Uterus (tissue), 4 donors: ENCODE measurements around the gene TRIO. TPM values are rescaled to one million over a fixed set of nuclear protein-coding genes. Genes with fewer than 3 reads are reported as not detected.

Experiments
- DNase-seq, 2 donors: peaks; one replicate each; pipeline ENCODE4 v3.0.0-alpha.2; 2019 to 2020
- H3K27ac ChIP-seq, 2 donors: fragments of 200-600 bp; sonication (generic); 1 replicate in 1 of 2; 2 replicates in 1 of 2; pipeline ENCODE4 v1.5.1; 2016 to 2018
- H3K27me3 ChIP-seq, 2 donors: fragments of 200-600 bp; sonication (generic); one replicate each; pipeline ENCODE4 v1.5.1; 2018 to 2019; ENCODE audit warnings: control low read depth in 1 of 2
- H3K36me3 ChIP-seq, 2 donors: fragments of 200-600 bp; sonication (generic); one replicate each; pipeline ENCODE4 v1.5.1; 2019; ENCODE audit warnings: control low read depth in 1 of 2
- H3K4me1 ChIP-seq, 2 donors: fragments of 200-600 bp; sonication (generic); one replicate each; pipeline ENCODE4 v1.5.1; 2018 to 2019; ENCODE audit warnings: control low read depth in 1 of 2
- H3K4me3 ChIP-seq, 2 donors: fragments of 200-600 bp; sonication (generic); 1 replicate in 1 of 2; 2 replicates in 1 of 2; pipeline ENCODE4 v1.5.1; 2018 to 2019; ENCODE audit warnings: mild to moderate bottlenecking in 1 of 2
- H3K9me3 ChIP-seq, 2 donors: fragments of 200-600 bp; sonication (generic); one replicate each; pipeline ENCODE4 v1.5.1; 2019; ENCODE audit warnings: control low read depth in 1 of 2
- CTCF ChIP-seq, 4 experiments: fragments of 200-600 bp in 2 of 4; fragments of 450-650 bp in 2 of 4; sonication (generic) in 2 of 4; IDR thresholded peaks; one replicate each; pipeline ENCODE4 v1.5.1; 2016 to 2019; ENCODE audit warnings: antibody characterized with exemption in 4 of 4, mild to moderate bottlenecking in 2 of 4, moderate library complexity in 1 of 4
- POLR2A ChIP-seq, 2 donors: fragments of 450-650 bp; IDR thresholded peaks; one replicate each; pipeline ENCODE4 v1.6.1; 2016; ENCODE audit warnings: antibody characterized with exemption in 2 of 2, mild to moderate bottlenecking in 1 of 2, moderate library complexity in 1 of 2
- intact Hi-C: fragments of 100-400 bp; cut with DNase I; formaldehyde crosslinking; loops from one replicate; pipeline ENCODE4 v1.15.1; 2023; ENCODE audit warnings: low total_unique reads
- total RNA-seq, 4 donors: library from RNA; depleted of rRNA in 3 of 4; stranded (reverse); fragments of >200 nt in 3 of 4; gene quantifications; one replicate each; pipeline versions ENCODE4 v1.1.0 to v1.2.4, GENCODE V29; 2014 to 2023
- donor health status: DM: yes; HTN: yes; CAD: no.

The TRIO gene
- total RNA-seq, 4 donors from 2014 or later: 93.5 to 234 (median 207) TPM

- Histone ChIP-seq H3K4me1 (no peaks in the 10 kb centered on the region), H3K4me3 (no peak overlapping the region), H3K27ac (no peak overlapping the region), H3K27me3 (no peaks in the 10 kb centered on the region), H3K36me3 (no peaks in the 10 kb centered on the region), H3K9me3 (no peaks in the 10 kb centered on the region)
- intact Hi-C loops: no loop called here
- TF ChIP-seq CTCF (IDR thresholded peaks at IDR 0.05): no peak
- DNase-seq: no peak
Measured at GRCh38 chr5:14297697-14298096, 154.6 kb downstream of the TRIO start.

GRCh38 chr5:14298126-14298847, 155.1 kb downstream of the TRIO start:
- H3K36me3 ChIP-seq: no peaks in the 10 kb centered on the region
- H3K4me1 ChIP-seq: no peaks in the 10 kb centered on the region
- H3K27me3 ChIP-seq: no peaks in the 10 kb centered on the region
- H3K9me3 ChIP-seq: no peaks in the 10 kb centered on the region
- peak; percentile 28 to 46 for DNase-seq
- TF ChIP-seq CTCF (IDR thresholded peaks at IDR 0.05) (no peak), POLR2A (IDR thresholded peaks at IDR 0.05) (no peak)
- no peak overlapping the region for H3K27ac ChIP-seq
- intact Hi-C loops: no loop called here
- no peak overlapping the region for H3K4me3 ChIP-seq

GRCh38 chr5:14299666-14300065, 156.5 kb downstream of the TRIO start:
- DNase-seq: no peak
- Histone ChIP-seq H3K27me3 (no peaks in the 10 kb centered on the region), H3K4me1 (no peaks in the 10 kb centered on the region), H3K9me3 (no peaks in the 10 kb centered on the region), H3K4me3 (no peak overlapping the region), H3K27ac (no peak overlapping the region), H3K36me3 (no peaks in the 10 kb centered on the region)
- intact Hi-C loops: no loop called here
- TF ChIP-seq CTCF (IDR thresholded peaks at IDR 0.05) (no peak), POLR2A (IDR thresholded peaks at IDR 0.05) (no peak)

GRCh38 chr5:14301186-14301585, 158.0 kb downstream of the TRIO start:
- intact Hi-C loops: no loop called here
- Histone ChIP-seq H3K36me3 (no peaks in the 10 kb centered on the region), H3K9me3 (no peaks in the 10 kb centered on the region), H3K4me1 (no peaks in the 10 kb centered on the region), H3K27me3 (no peaks in the 10 kb centered on the region), H3K4me3 (no peak overlapping the region), H3K27ac (no peak overlapping the region)
- TF ChIP-seq CTCF (IDR thresholded peaks at IDR 0.05) (no peak), POLR2A (IDR thresholded peaks at IDR 0.05) (no peak)
- DNase-seq: no peak

GRCh38 chr5:14302330-14302729, 159.2 kb downstream of the TRIO start:
- DNase-seq: no peak
- no peaks in the 10 kb centered on the region for H3K36me3 ChIP-seq
- H3K9me3 ChIP-seq: no peaks in the 10 kb centered on the region
- H3K4me3 ChIP-seq: no peak overlapping the region
- H3K27ac ChIP-seq: no peak overlapping the region
- no peaks in the 10 kb centered on the region for H3K4me1 ChIP-seq
- TF ChIP-seq POLR2A (IDR thresholded peaks at IDR 0.05) (no peak), CTCF (IDR thresholded peaks at IDR 0.05) (no peak)
- H3K27me3 ChIP-seq: no peaks in the 10 kb centered on the region
- intact Hi-C loops: no loop called here
